Umbilical cord (tissue), 2 donors: ENCODE results near the gene KCNG2. TPM values are rescaled to one million over a fixed set of nuclear protein-coding genes. Genes with fewer than 3 reads are reported as not detected.

ENCODE experiments used
- DNase-seq: peaks from one replicate; pipeline ENCODE4 v3.0.0-alpha.2; 2015; ENCODE audit warnings: low spot score
- total RNA-seq: library from RNA; depleted of rRNA; stranded (reverse); fragments of >200 nt; gene quantifications from one replicate; pipeline ENCODE4 v1.2.3, GENCODE V29; 2014; ENCODE audit warnings: low replicate concordance; ENCODE audit not compliant: insufficient read depth

Gene KCNG2
- total RNA-seq, 1 donor from 2014 or later, result 2.6 TPM

- DNase-seq, result no peak
Measured at GRCh38 chr18:79784965-79785770, 12.6 kb upstream of the KCNG2 start.

- DNase-seq, result no peak
Measured at GRCh38 chr18:79785831-79786230, 11.9 kb upstream of the KCNG2 start.

GRCh38 chr18:79786304-79786703 is 11.4 kb upstream of the KCNG2 start:
- DNase-seq, result no peak

- no peak for DNase-seq
Measured at GRCh38 chr18:79786786-79787526, 10.8 kb upstream of the KCNG2 start.

GRCh38 chr18:79787527-79787864 is 10.2 kb upstream of the KCNG2 start:
- DNase-seq, result no peak

- DNase-seq, result no peak
Measured at GRCh38 chr18:79787865-79788733, 9.6 kb upstream of the KCNG2 start.

GRCh38 chr18:79788734-79789085 is 9.0 kb upstream of the KCNG2 start:
- no peak for DNase-seq

GRCh38 chr18:79789091-79789891 is 8.4 kb upstream of the KCNG2 start:
- no peak for DNase-seq

GRCh38 chr18:79789901-79790890 is 7.5 kb upstream of the KCNG2 start:
- DNase-seq, result no peak

- DNase-seq, result peak; percentile 16
Measured at GRCh38 chr18:79790996-79791972, 6.5 kb upstream of the KCNG2 start.

- no peak for DNase-seq
Measured at GRCh38 chr18:79792096-79792987, 5.4 kb upstream of the KCNG2 start.

- no peak for DNase-seq
Measured at GRCh38 chr18:79792988-79793355, 4.8 kb upstream of the KCNG2 start.

GRCh38 chr18:79794846-79795245 is 2.9 kb upstream of the KCNG2 start:
- DNase-seq, result no peak

- no peak for DNase-seq
Measured at GRCh38 chr18:79795446-79795845, 2.3 kb upstream of the KCNG2 start.

- no peak for DNase-seq
Measured at GRCh38 chr18:79796016-79796415, 1.7 kb upstream of the KCNG2 start.

GRCh38 chr18:79796531-79797405 is 970 bp upstream of the KCNG2 start:
- DNase-seq, result no peak
